GM12873 (cell line): ENCODE measurements around the gene DENND2C.

Experiments used
- TF ChIP-seq, protein P1 (sequence below): IDR thresholded peaks from 2 replicates; pipeline ENCODE4 v1.5.1; 2012; ENCODE audit warnings: low read depth, mild to moderate bottlenecking, moderate library complexity, low read length, control low read depth; ENCODE audit not compliant: insufficient read depth; ENCODE audit errors: missing control alignments

Gene DENND2C

DNA sequence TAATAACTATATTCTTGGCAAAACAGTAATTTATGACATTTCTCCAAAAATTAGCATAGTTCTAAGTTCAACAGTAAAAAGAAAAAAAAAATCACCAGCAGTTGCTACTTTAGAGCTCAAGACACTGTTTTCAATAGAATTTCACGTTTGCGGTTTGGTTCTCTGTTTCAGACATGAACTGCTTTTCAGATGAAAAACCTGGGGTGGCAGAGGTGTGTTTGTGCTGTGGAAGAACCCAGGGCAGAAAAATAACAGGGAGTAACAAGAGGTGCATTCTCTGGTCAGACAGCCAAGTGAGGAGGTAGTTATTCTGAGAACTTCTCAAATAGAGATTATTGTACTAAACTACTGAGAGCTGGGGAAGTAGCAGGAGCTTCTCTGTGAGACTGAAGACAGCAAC is 37.8 kb upstream of the DENND2C start:
- TF ChIP-seq, protein P1, sequence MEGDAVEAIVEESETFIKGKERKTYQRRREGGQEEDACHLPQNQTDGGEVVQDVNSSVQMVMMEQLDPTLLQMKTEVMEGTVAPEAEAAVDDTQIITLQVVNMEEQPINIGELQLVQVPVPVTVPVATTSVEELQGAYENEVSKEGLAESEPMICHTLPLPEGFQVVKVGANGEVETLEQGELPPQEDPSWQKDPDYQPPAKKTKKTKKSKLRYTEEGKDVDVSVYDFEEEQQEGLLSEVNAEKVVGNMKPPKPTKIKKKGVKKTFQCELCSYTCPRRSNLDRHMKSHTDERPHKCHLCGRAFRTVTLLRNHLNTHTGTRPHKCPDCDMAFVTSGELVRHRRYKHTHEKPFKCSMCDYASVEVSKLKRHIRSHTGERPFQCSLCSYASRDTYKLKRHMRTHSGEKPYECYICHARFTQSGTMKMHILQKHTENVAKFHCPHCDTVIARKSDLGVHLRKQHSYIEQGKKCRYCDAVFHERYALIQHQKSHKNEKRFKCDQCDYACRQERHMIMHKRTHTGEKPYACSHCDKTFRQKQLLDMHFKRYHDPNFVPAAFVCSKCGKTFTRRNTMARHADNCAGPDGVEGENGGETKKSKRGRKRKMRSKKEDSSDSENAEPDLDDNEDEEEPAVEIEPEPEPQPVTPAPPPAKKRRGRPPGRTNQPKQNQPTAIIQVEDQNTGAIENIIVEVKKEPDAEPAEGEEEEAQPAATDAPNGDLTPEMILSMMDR, result no peak

DNA sequence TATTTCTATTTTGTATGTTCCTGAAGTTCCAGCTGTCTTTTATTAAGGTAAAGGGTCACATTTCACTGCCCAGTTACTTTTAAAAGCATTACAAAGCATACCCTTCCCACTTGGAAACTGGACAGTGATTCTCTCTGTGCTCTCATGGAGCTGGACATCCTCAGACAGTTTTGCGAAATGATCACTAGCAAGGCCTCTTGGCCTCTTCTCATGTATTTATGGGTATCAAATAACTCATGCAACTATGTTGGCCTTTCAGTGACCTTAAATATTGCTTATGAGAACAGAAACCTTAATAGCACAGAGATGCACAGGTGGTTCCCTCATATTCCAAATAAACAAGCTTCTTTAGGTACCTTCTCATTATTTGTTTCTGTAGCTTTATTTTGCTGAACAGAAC is 33.4 kb upstream of the DENND2C start:
- TF ChIP-seq, protein P1, result no peak

DNA sequence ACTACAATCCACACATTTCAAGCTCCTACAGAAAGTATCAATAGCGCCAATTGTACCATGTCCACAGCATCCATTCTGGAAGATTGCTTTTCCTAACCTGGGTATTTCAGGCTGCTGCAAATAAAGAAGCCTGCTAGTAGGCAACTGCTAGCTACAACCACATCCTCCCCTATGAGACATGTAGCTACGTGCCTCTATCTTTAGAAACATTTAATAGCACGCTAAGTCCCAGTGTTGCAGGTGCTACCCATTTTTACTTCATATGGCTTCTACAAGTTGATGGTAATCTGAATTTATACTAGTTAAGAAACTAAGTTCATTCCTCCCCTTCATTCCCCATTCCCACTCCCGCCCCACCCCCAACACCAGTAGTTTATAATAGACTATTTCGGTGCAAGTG is 32.9 kb upstream of the DENND2C start:
- TF ChIP-seq, protein P1, result no peak

DNA sequence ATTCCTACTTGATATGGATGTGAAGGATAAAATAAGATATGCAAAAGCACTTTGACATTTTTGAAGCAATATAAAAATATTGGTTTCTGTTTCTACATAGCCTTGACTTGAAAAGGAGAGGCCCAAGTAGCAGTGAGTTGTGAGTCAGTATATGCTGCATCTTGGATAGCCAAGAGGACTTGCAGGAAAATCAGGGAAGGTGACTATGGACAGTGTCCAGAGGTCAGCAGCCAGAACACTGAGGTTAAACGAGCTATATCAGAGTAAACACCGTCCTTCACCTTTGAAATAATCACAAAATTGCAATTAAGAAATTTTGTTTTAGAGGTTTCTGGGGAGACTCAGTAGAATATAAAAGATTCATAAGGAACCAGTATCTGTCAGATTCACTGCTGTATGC is 32.1 kb upstream of the DENND2C start:
- TF ChIP-seq, protein P1, result no peak

DNA sequence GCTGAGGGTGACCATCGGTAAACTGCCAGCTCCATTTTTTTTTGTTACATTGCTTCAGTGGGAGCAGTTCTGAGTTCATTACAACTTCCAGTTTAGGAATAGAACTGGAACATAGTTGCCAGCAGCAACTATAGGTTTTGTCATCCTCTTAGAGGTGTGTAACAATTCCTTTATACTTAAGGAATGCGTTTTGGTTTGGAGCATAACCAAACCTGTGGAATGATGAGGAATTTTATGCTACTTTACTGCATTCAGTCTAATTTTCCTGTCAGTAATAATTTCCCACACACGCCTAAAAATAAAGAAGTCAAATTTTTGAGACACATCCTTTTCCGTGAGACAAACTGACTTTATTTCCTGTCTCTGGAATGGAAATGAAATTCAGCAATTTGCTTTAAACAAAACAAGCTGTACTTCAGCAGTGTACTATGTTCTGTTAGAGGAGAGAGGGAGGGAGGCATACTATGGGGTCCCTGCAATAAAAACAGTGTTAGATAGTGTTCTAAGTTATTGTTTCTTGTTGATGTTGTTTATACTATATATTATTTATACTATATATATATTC is 30.3 kb upstream of the DENND2C start:
- TF ChIP-seq, protein P1, result no peak

DNA sequence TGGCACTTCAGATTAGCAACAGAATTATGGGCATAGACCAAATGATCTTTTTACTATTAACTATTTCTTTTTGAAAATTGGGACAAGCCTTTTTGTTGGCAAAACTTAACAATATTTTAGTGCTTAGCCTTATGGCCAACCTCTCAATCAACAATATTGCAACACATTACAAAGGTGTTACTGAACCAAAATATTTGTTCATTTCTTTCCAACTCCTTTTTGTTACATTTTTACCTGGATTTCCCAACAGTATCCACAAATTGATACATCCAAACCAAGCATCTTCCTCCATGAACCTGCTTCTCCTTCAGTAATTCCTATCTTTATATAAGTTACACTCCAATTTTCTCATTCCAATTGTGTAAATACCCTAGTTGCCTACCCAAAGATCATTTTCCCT is 27.0 kb upstream of the DENND2C start:
- TF ChIP-seq, protein P1, result no peak

DNA sequence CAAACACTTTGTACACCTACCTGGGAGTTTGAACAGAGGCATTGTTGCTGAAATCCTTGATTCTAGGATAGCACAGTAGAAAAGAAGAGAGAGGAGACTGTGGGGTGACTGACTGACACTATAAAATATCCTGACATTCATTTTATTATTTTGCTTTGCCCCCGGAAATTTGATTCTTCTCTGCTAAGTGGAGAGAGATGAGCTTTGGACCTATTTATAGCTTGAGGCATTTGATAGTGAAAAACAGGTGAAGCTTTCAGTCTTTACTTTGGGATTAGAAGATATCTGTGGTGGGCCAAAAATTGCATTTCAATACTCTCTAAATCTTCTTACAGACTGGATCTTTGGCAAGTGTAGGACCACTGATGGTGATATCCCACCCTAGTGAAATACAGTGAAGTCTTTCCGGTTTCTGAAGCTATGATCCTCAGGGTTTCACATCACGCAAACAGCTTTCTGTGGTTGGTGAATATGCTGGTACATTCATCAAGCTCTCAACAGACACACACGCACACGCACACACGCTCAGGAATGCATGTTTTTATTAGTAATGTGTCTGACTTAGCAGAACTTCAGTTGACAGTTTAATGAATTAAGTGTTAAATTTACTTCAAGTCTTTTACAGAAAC is 25.7 kb upstream of the DENND2C start, which contains the start of gene AMPD1:
Gene AMPD1 (minus strand): TSS at position 117 of the 629 bp plus-strand sequence. CDS start 75 bp downstream, at position 42.
- TF ChIP-seq, protein P1, result no peak
